H1 (cell line): ENCODE results near the gene PDE1C. TPM values are rescaled to one million over a fixed set of nuclear protein-coding genes. Genes with fewer than 3 reads are reported as not detected.

Source experiments
- MAX ChIP-seq: IDR thresholded peaks from 2 replicates; pipeline ENCODE4 v1.6.1; 2012; ENCODE audit warnings: inconsistent platforms
- polyA plus RNA-seq, 7 experiments: library from polyadenylated mRNA; depleted of rRNA in 3 of 7; stranded (reverse) in 5 of 7; unstranded in 2 of 7; fragments of >200 nt in 5 of 7; fragments of 200-250 nt in 2 of 7; gene quantifications; 1 replicate in 5 of 7; 2 replicates in 1 of 7; 4 replicates in 1 of 7; pipeline versions ENCODE4 v1.2.1 to v1.2.3, GENCODE V29; 2011 to 2013; ENCODE audit warnings: missing spikeins in 2 of 7, mixed read lengths in 2 of 7
- total RNA-seq: library from RNA; stranded (reverse); fragmentation: NEBNext Ultra II Directional; extraction: Animal tissue kit (Norgen Biotek cat#: 25700); gene quantifications from 2 replicates; pipeline ENCODE4 v1.2.1, GENCODE V29; 2021

The PDE1C gene
- total and polyA plus RNA-seq, 2 of the 8 experiments (the other 6 are each of a cell fraction or from before 2014, with no cell fraction given), result 0.11 to 1.1 TPM

GRCh38 chr7:31716355-31716754 is 353.9 kb downstream of the PDE1C start (continued):
- no peak for TF ChIP-seq MAX
